IPS-11a (cell line): ENCODE data around the gene MAGEA3.
"Not testable (repeated sequence)": the region's sequence is repeated elsewhere in the genome, so short reads cannot be mapped to it uniquely, and the experiment has no call there.

Experiments used
- H3K4me3 ChIP-seq: one replicate; pipeline ENCODE4 v1.5.1; 2013; ENCODE audit warnings: low read depth, low read length, control low read depth

The MAGEA3 gene, protein sequence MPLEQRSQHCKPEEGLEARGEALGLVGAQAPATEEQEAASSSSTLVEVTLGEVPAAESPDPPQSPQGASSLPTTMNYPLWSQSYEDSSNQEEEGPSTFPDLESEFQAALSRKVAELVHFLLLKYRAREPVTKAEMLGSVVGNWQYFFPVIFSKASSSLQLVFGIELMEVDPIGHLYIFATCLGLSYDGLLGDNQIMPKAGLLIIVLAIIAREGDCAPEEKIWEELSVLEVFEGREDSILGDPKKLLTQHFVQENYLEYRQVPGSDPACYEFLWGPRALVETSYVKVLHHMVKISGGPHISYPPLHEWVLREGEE

DNA sequence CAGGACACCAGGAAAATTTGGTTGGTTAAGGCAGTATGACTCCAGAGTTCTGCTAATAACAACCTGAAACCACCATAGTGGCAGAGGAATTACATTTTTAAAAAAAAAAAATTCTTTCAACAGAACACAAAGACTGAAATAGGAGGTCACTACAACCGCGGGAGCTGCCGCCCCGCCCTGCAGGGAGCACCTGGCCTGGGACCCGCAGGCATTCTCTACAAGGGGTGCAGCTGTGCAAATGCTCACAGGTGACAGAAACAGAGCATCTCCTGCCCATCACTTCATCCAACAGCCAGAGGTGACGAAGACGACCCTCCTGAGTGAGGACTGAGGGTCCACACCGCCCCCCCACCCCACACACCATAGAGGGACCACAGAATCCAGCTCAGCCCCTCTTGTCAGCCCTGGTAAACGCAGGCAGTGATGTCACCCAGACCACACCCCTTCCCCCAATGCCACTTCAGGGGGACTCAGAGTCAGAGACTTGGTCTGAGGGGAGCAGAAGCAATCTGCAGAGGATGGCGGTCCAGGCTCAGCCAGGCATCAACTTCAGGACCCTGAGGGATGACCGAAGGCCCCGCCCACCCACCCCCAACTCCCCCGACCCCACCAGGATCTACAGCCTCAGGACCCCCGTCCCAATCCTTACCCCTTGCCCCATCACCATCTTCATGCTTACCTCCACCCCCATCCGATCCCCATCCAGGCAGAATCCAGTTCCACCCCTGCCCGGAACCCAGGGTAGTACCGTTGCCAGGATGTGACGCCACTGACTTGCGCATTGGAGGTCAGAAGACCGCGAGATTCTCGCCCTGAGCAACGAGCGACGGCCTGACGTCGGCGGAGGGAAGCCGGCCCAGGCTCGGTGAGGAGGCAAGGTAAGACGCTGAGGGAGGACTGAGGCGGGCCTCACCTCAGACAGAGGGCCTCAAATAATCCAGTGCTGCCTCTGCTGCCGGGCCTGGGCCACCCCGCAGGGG, at the start of gene MAGEA3:
Gene MAGEA3, plus strand, starts transcription at position 843 of the 980 bp plus-strand sequence. CDS start 2,039 bp downstream, outside the sequence.
- H3K4me3 ChIP-seq, result not testable (repeated sequence)

DNA sequence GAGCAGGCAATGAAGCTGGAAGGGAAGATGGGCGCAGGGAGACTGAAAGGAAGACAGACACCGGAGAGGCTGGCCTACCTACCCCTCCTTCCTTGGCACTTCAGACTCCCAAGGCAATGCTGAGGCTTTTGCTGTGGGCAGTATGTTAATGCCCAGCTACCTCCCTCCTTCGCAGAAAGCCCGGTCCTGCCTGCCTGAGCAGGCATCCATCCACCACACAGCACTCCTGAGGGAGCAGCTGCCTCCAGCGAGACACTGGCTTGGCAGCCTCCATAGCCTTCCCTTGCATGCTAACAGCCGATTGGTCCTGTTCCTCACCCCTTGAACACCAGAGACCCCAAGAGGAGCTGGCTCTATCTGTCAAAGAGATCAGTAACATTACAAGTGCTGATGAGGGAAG, 46.5 kb upstream of the MAGEA3 start:
- no peak overlapping the region for H3K4me3 ChIP-seq

DNA sequence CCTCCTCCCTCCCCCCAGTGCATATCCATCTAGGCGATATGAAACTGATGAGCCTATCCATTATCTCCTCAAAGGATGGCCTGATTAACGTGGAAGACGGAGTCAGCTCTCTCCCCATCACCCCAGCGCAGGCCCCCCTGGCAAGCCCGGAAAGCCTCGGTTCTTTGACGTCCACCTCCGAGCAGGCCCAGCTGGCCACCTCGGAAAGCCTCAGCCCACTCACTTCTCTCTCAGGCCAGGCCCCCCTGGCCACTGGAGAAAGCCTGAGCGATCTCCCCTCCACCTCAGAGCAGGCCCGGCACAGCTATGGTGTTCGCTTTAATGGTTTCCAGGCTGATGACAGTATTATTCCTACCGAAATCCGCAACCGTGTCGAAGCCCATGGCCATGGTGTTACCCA, 46.1 kb upstream of the MAGEA3 start:
- H3K4me3 ChIP-seq, result no peak overlapping the region

DNA sequence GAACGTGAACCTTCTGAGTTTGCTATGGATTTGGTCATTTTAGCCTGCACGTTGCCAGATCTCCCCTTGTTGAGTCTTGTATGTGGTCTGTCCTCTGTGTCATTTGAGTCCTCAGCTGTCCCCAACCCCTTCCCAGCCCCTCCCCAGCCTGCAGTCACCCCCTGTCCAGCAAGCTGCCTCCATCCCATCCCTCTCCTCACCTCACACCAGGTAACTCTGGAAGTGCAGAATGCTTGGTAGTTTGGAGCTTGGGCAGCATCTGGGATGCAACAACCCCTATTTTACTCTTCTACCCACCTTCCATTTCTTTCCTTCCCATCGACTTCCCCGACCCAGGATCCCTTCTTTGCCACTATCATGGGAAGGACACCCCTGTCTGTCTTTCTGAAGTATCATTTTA, 42.5 kb upstream of the MAGEA3 start:
- H3K4me3 ChIP-seq, result no peak overlapping the region

DNA sequence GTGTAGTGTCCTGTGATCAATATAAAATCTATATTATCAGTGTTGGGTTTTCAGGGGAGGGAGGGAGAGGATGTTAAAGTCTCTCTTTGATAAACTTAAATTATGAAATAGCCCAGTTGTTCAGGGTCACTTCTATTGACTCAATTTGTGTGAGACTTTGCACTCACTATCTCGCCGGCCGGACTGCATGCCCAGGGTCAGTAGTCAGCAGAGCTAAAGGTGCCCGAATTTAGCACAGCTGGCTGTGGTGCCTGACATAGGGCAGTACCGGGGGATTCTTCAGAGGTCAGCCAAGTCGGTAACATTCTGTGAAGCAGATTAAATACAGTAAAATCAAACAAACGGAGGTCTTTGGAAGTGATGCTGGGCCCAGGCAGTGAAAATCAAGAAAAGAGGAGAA, 41.7 kb upstream of the MAGEA3 start:
- H3K4me3 ChIP-seq, result no peak overlapping the region

DNA sequence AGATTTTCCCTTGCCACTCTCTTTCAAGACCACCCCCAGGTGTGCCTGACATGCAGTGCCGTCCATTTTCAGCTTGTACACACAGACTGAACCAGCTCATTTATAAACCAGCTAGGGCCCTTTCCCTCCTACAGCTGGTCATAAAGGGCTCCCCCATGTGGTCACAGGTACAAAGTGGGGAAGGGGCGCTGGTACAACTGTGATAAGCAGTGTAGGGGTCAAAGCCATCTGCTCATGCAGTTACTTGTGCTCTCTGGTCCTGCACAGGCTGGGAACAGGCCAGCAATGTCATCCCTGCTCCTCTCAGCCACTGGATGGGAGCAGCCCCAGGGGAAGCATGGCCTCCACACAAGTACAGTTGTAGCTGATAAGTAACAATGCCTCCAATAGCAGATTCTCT, 40.3 kb upstream of the MAGEA3 start:
- no peak overlapping the region for H3K4me3 ChIP-seq

DNA sequence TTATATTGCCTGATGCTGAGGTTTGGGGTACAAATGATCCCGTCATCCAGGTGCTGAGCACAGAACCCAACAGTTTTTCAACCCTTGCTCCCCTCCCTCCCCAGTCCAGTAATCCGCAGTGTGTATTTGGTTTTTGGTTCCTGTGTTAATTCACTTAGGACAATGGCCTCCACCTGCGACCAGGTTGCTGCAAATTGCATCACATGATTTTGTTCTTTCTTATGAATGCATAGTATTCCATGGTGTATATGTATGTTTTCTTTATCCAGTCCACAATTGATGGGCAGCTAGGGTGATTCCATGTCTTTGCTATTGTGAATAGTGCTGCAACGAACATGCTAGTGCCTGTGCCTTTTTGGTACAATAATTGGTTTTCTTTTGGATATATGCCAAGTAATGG, 35.5 kb upstream of the MAGEA3 start:
- no peak overlapping the region for H3K4me3 ChIP-seq

DNA sequence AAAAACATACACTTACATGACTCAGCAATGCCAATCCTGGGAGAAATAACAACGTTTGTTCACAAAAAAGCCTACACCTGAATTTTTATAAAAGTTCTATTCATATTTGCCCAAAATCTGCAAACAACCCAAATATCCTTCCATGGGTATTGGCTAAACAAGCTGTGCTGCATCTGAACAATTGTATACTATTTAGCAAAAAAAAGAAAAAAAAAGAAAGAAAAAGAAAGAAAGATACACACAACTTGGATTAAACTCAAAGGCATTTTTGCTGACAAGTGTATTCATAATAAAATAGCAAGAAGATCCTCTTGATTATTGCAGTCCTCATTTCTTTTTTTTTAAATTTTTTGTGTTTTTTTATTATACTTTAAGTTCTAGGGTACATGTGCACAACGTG, 24.5 kb upstream of the MAGEA3 start:
- H3K4me3 ChIP-seq, result no peak overlapping the region

DNA sequence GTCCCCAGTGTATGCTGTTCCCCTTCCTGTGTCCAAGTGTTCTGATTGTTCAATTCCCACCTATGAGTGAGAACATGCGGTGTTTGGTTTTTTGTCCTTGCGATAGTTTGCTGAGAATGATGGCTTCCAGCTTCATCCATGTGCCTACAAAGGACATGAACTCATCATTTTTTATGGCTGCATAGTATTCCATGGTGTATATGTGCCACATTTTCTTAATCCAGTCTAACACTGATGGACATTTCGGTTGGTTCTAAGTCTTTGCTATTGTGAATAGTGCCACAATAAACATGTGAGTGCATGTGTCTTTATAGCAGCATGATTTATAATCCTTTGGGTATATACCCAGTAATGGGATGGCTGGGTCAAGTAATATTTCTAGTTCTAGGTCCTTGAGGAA, 23.9 kb upstream of the MAGEA3 start:
- not testable (repeated sequence) for H3K4me3 ChIP-seq

DNA sequence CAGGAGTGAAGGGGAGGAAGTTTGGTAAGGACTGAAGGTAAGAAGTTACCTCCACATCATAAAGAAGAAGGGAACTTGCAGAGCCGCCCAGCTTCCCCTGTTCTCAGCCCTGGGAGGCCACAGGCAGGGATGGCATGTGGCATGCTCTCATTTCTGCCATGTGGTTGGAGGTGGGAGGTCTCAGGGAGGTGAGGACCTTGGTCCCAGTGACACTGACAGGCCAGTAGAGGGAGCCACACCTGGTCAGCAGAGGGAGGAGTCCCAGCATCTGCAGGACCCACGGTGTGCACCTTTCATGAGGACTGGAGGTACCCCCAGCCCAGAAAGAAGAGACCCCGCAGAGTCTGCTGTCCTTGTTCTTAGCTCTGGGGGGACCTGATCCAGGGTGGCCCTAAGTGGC, 17.6 kb upstream of the MAGEA3 start:
- H3K4me3 ChIP-seq, result not testable (repeated sequence)

DNA sequence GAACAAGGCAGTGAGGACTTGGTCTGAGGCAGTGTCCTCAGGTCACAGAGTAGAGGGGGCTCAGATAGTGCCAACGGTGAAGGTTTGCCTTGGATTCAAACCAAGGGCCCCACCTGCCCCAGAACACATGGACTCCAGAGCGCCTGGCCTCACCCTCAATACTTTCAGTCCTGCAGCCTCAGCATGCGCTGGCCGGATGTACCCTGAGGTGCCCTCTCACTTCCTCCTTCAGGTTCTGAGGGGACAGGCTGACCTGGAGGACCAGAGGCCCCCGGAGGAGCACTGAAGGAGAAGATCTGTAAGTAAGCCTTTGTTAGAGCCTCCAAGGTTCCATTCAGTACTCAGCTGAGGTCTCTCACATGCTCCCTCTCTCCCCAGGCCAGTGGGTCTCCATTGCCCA, 1.8 kb downstream of the MAGEA3 start:
- not testable (repeated sequence) for H3K4me3 ChIP-seq

DNA sequence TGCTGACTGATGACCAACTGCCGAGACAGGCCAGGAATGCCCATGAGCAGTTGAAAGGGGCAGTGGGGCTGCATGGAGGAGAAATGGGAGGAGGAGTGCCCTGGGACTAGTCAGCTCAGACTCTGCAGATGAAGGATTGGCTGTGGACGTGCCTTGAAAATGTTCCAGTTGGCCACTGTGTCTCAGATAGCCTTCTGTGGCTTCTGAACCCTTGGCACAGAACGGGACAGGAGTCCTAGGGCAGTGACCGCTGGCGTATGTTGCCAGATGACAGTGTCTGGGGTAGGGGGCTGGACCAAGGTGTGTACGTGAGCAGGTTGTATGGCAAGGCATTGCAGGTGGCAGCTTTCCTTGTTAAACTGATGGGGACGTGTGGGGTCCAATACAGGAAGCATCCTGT, 7.9 kb downstream of the MAGEA3 start:
- H3K4me3 ChIP-seq, result not testable (repeated sequence)

DNA sequence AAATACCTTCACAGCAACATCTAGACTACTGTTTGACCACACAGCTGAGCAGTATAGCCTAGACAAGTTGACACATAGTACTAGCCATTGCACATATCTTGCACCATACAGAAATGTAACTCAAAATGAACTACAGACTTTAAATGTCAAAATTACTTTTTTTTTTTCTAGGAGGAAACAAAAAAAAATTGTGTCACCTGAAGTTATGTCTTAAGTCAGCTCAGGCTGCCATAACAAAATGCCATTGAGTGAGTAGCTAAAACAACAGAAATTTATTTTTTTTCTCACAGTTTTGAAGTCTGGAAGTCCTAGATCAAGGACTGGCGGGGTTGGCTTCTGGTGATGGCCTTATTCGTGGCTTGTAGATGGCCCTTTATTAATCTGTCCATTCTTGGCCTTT, 10.6 kb downstream of the MAGEA3 start, which contains the start of gene CSAG2:
Gene CSAG2, minus strand, starts transcription at position 101 of the 400 bp plus-strand sequence. CDS start 161 bp downstream, outside the sequence.
- not testable (repeated sequence) for H3K4me3 ChIP-seq

DNA sequence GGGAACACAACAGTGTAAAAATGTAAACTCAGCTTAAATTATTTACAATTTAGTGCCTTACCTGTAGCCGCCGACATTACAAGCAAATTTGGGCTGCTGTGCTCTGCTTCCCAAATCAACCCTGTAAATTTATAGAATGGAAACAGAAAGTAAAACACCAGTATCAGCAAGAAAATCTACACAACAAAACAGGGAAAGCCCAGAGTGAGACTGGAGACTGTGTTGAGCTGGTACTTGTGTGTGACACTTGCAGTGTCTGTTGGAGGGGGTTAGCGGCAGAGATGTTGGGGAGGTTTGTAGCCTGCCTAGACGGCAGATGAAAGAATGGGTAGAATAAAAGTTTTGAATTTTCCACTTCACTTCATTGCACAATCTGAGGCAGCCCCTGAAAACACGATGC, 14.6 kb downstream of the MAGEA3 start:
- H3K4me3 ChIP-seq, result not testable (repeated sequence)

DNA sequence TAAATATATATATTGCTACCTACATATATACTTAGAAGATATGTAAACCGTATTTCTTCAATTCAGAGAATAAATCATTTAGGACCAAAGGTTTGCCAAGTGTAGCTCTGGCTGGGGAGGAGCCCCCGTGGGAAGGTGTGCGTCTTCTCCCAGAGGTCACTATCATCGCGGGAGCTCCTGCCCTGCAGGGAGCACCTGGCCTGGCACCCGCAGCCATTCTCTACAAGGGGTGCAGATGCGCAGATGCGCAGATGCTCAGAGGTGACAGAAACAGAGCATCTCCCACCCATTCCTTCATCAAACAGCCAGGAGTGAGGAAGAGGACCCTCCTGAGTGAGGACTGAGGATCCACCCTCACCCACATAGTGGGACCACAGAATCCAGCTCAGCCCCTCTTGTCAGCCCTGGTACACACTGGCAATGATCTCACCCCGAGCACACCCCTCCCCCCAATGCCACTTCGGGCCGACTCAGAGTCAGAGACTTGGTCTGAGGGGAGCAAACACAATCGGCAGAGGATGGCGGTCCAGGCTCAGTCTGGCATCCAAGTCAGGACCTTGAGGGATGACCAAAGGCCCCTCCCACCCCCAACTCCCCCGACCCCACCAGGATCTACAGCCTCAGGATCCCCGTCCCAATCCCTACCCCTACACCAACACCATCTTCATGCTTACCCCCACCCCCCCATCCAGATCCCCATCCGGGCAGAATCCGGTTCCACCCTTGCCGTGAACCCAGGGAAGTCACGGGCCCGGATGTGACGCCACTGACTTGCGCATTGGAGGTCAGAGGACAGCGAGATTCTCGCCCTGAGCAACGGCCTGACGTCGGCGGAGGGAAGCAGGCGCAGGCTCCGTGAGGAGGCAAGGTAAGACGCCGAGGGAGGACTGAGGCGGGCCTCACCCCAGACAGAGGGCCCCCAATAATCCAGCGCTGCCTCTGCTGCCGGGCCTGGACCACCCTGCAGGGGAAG, 15.5 kb downstream of the MAGEA3 start, which contains the start of gene MAGEA2B:
Gene MAGEA2B, plus strand, starts transcription at position 814 of the 973 bp plus-strand sequence. CDS start 2,479 bp downstream, outside the sequence.
- not testable (repeated sequence) for H3K4me3 ChIP-seq

DNA sequence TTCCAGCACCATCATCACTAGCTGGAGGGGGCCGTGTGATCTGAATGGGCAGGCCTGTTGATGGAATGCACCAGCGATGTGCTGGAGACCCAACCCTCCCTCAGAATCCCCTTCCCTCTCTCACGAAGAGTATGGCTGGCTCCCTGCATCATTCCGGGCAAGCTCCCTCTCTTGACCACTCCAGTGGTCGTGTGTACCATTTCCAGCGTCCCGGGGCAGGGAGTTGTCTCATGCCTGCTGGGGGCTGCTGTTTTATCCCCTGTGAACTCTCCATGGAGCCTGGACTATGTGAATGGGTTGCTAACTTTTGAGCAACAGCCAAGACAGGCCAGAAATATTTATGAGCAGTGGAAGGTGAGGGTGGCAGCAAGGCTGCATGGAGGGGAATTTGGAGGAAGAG, 26.8 kb downstream of the MAGEA3 start:
- H3K4me3 ChIP-seq, result no peak overlapping the region

DNA sequence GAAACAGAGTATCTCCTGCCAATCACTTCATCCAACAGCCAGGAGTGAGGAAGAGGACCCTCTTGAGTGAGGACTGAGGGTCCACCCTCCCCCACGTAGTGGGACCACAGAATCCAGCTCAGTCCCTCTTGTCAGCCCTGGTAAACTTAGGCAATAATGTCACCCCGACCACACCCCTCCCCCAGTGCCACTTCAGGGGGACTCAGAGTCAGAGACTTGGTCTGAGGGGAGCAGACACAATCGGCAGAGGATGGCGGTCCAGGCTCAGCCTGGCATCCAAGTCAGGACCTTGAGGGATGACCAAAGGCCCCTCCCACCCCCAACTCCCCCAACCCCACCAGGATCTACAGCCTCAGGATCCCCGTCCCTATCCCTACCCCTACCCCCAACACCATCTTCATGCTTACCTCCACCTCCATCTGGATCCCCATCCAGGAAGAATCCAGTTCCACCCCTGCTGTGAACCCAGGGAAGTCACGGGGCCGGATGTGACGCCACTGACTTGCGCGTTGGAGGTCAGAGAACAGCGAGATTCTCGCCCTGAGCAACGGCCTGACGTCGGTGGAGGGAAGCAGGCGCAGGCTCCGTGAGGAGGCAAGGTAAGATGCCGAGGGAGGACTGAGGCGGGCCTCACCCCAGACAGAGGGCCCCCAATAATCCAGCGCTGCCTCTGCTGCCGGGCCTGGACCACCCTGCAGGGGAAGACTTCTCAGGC, 34.8 kb downstream of the MAGEA3 start, which contains the start of the genes CSAG1 and MAGEA12:
Gene CSAG1, minus strand, starts transcription at position 461 of the 715 bp plus-strand sequence. CDS start 1,261 bp downstream, outside the sequence.
Gene MAGEA12, plus strand, starts transcription at position 497 of the 715 bp plus-strand sequence. CDS start 2,405 bp downstream, outside the sequence.
- H3K4me3 ChIP-seq, result no peak within 1 kb of the TSS

DNA sequence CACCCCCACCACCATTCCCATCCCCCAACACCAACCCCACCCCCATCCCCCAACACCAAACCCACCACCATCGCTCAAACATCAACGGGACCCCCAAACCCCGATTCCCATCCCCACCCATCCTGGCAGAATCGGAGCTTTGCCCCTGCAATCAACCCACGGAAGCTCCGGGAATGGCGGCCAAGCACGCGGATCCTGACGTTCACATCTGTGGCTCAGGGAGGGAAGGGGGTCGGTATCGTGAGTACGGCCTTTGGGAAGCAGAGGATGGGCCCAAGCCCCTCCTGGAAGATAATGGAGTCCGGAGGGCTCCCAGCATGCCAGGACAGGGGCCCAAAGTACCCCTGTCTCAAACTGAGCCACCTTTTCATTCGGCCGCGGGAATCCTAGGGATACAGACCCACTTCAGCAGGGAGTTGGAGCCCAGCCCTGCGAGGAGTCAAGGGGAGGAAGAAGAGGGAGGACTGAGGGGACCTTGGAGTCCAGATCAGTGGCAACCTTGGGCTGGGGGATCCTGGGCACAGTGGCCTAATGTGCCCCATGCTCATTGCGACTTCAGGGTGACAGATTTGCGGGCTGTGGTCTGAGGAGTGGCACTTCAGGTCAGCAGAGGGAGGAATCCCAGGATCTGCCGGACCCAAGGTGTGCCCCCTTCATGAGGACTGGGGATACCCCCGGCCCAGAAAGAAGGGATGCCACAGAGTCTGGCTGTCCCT, 35.7 kb downstream of the MAGEA3 start:
- H3K4me3 ChIP-seq, result not testable (repeated sequence)

DNA sequence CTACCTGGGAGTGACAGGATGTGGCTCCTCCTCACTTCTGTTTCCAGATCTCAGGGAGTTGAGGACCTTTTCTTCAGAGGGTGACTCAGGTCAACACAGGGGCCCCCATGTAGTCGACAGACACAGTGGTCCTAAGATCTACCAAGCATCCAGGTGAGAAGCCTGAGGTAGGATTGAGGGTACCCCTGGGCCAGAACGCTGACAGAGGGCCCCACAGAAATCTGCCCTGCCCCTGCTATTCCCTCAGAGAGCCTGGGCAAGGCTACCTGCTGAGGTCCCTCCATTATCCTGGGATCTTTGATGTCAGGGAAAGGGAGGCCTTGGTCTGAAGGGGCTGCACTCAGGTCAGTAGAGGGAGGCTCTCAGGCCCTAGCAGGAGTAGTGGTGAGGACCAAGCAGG, 36.5 kb downstream of the MAGEA3 start:
- no peak overlapping the region for H3K4me3 ChIP-seq
